NAMALWA (cell line): ENCODE results near the gene GABPA.
A peak's percentile ranks its signal among the peaks of the same experiment; 100 is the strongest.
"Not testable (repeated sequence)": the region's sequence is repeated elsewhere in the genome, so short reads cannot be mapped to it uniquely, and the experiment has no call there.

ENCODE experiments used
- DNase-seq: peaks from one replicate; pipeline ENCODE4 v3.0.0-alpha.2; 2015; ENCODE audit warnings: low spot score

The GABPA gene

GRCh38 chr21:25737421-25737820 lies 2.6 kb downstream of the GABPA start:
- DNase-seq = peak; percentile 37

DNA sequence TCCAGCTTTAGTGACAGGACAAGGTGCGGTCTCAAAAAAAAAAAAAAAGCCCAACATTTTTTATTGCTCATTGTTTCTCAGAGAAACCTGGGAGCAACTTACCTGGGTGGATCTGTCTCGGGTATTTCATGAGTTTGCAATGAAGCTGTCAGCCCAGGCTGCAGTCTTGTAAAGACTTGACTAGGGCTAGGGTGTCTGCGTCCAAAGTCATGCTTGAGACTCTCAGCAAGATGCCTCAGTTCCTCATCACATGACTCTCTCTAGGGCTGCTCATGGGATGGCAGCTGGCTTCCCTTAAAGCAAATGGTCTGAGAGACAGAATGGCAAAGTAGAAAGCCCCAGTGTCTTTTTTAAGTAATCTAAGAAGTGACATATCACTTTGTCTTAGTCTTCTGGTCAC lies 8.1 kb downstream of the GABPA start:
- no peak for DNase-seq

DNA sequence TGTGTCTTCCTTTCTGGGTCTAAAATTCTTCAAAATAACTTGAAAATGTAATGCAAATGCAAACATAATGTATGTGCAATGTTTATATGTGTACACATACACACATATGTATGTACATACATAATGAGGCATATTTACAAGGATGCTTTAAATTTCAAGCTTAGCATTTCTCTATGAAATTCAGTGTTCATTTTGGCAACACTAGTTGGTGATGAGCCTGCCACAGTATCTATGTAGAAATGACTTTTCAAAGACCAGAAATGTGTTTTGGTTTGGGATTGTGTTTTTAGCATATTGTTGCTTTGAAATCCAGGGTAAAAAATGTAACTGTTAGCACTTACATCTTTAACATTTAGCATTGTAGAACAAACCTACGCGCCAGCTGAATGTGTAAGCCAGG lies 10.1 kb downstream of the GABPA start:
- no peak for DNase-seq

GRCh38 chr21:25750085-25750484 lies 15.3 kb downstream of the GABPA start:
- no peak for DNase-seq

- no peak for DNase-seq
These were observed 17.6 kb downstream of the GABPA start for GRCh38 chr21:25752416-25752815.

- no peak for DNase-seq
These were observed 21.6 kb downstream of the GABPA start for GRCh38 chr21:25756190-25756932.

DNA sequence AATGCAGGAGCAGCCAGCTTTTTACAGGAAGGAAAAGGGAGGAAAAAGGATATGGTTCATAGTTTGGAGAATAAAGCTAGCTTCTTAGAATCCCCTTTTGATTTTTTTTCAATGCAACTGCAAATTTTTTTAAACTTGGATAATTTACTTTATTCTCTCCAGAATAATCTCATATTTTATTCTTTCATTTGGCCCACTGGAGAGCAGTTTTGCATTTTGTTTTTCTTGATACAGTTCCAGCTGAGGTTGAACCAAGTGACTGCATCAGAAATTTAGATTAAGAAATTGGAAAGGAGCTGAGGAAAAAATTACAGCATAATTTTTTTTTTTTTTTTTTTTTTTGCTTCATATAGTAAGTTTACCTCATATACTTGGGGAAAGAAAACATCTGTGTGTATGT lies 22.8 kb downstream of the GABPA start:
- no peak for DNase-seq

GRCh38 chr21:25759573-25759972 lies 24.8 kb downstream of the GABPA start:
- DNase-seq = no peak

- no peak for DNase-seq
These were observed 25.3 kb downstream of the GABPA start for GRCh38 chr21:25760061-25760460.

- DNase-seq = no peak
These were observed 25.9 kb downstream of the GABPA start for GRCh38 chr21:25760677-25761076.

GRCh38 chr21:25764065-25764464 lies 29.3 kb downstream of the GABPA start:
- DNase-seq = no peak

GRCh38 chr21:25767921-25768320 lies 33.1 kb downstream of the GABPA start:
- no peak for DNase-seq

GRCh38 chr21:25772686-25773085 lies 37.9 kb downstream of the GABPA start:
- DNase-seq = peak; percentile 6

DNA sequence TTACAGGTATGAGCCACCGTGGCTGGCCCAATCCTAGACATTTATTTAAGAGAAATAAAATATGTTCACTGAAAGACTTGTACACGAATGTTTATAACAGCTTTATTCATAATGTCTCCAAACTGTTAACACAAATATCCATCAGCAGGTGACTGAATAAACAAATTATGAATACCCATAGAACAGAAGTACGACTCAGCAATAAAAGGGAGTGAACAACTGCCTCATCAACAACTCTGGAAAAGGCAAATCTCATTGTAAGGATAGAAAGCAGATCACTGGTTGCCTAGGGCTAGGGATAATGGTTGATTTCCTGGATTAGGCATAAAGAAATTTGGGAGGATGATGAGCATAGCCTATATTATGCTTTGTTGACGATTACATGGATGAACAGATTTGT lies 41.7 kb downstream of the GABPA start:
- no peak for DNase-seq

- not testable (repeated sequence) for DNase-seq
These were observed 43.5 kb downstream of the GABPA start for GRCh38 chr21:25778126-25778875.

DNA sequence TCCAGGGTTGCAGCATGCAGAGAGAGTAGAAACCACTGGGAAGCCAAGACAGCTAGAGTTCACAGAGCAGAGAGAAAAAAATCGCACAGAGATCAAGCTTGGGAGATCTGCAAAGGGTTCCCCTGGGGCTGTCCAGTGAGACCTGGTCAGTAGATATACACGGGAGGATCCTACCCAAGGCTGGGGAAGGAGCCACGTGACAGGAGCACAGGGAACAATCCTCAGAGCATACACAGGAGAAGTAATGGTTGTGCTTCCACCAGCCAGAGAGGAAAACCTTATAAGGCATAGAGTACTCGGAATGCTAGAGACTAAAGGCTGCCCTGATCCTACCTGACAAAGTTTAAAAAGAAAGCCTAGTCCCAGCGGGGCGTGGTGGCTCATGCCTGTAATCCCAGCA lies 53.9 kb downstream of the GABPA start:
- DNase-seq = no peak

DNA sequence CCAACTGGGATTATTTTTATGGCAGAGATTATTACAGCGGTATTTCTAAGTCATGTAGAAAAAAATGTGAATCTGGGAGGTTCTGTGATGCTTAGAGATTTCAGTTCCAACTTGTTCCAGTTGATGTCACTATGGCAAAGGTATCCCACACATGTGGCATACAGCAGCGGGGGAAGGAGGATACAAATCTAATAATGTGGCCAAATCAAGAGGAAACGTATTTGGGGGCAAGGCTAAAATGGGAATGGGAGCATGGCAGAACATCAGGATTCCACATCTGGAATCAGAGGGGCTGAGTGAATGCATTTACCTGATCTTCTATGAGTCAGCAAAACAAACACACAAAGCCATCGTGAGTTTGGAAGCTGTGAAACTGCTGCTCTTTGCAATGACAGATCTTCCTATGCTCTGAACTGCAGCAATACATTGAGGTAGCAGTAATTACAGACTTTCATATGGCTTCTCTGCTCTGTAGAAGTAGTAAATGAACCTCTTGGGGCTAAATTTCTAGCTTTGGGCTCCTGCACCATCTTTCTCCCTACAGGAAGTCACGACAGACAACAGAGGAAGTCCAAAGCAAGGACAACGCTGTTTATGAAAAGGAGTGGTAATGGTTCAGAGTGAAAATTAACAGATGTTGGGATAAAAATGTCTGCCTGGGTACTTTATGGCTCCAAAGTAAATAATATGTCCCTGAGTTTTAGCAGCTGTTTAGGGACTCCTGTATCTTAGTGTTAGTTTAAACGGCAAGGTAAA lies 55.5 kb downstream of the GABPA start:
- peak; percentile 45 for DNase-seq

- no peak for DNase-seq
These were observed 56.1 kb downstream of the GABPA start for GRCh38 chr21:25790878-25791204.

- no peak for DNase-seq
These were observed 56.5 kb downstream of the GABPA start for GRCh38 chr21:25791319-25791718.

DNA sequence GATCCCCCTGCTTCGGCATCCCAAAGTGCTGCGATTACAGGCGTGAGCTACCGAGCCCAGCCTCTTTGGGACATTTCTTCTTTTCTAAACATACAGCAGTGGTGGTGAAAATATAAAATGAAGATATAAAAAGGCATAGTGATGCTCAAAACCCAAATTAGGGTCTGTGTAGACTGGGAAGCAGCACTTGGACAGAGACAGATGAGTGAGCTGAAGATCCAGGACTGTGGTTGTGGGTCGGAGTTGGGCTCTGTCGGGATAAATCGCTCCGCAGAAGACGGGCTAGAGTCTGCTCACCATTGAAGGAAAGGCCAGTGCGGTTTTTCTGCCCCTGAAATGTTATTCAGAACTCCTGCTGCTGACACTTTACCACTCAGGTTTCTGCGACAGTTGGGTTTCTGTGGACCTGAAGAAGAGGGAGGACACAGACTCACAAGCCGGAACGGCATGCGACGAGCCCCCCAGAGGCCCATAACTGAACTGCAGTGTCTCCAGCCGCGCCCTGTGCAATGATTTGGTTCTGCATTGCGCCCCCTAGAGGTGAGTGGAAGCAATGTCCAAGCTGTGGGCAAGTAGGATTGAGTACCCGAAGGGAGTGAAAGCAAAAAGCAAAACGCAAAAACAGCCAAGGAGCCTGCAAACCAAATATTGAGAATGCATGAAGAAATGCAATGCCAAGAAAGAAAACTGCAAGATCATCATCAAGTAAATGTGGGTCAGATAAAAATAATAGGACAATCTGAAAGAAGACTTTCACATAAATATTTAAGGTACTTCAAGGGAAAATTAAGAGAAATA lies 66.6 kb downstream of the GABPA start:
- DNase-seq = peak; percentile 95

GRCh38 chr21:25806060-25806459 lies 71.3 kb downstream of the GABPA start:
- DNase-seq = no peak

- no peak for DNase-seq
These were observed 72.4 kb downstream of the GABPA start for GRCh38 chr21:25807191-25807590.
